ENCODE results near the gene PCIF1. TPM values are rescaled to one million over a fixed set of nuclear protein-coding genes. Genes with fewer than 3 reads are reported as not detected.

PCIF1 gene
- total RNA-seq, 1 experiment from 2014 or later, result 26.8 TPM

DNA sequence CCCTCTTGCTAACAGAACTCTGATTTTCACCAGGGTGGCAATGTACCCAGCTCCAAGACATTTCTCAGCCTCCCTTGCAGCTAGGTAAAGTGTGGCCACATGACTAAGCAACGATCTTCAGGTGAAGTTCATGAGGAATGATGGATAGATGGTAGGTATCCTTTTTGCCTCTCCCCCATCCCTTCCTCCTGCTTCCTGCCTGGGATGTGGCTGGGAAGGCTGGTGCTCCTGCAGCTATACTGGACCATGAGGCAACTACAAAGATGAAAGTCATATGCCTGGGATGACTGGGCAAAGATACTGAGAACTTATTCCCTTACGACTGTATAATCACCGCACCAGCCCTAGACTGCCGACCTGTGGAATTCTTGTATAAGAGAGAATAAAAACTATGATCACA, 24.1 kb downstream of the PCIF1 start:
- Histone ChIP-seq H3K9ac (ENCODE audit: extremely low read depth, insufficient read length, low read length) (no peak overlapping the region), H3K9me3 (ENCODE audit: control insufficient read depth, low read depth, low read length) (no peaks in the 10 kb centered on the region), H2BK5ac (ENCODE audit: insufficient read length, low read length) (no peak overlapping the region), H4K91ac (ENCODE audit: insufficient read length, low read depth, low read length) (no peak overlapping the region), H2BK20ac (ENCODE audit: low read depth, low read length, poor library complexity, severe bottlenecking) (no peak overlapping the region), H2BK12ac (ENCODE audit: insufficient read length, low read depth, low read length) (no peak overlapping the region), H2BK120ac (ENCODE audit: low read depth, low read length, poor library complexity, severe bottlenecking) (no peak overlapping the region), H3K27me3 (ENCODE audit: insufficient read depth, low read length) (no peaks in the 10 kb centered on the region), H3K4me2 (ENCODE audit: insufficient read depth, insufficient read length, low read length) (no peak overlapping the region), H4K20me1 (ENCODE audit: control insufficient read depth, insufficient read depth, insufficient read length) (peaks cover 1% of the 10 kb centered on the region), H3K27ac (ENCODE audit: insufficient read length, low read depth, low read length) (no peak overlapping the region), H3K79me1 (ENCODE audit: insufficient read depth, low read depth, low read length, poor library complexity, severe bottlenecking) (no peaks in the 10 kb centered on the region), H4K8ac (replicated peaks; ENCODE audit: insufficient read length, low read depth, low read length) (no peak overlapping the region), H2BK15ac (ENCODE audit: low read depth, low read length) (no peak overlapping the region), H3K56ac (ENCODE audit: insufficient read length, low read depth, low read length) (no peak overlapping the region), H3K18ac (ENCODE audit: insufficient read length, low read depth, low read length) (no peak overlapping the region), H2AK5ac (ENCODE audit: insufficient read length, low read length) (no peak overlapping the region), H3K14ac (ENCODE audit: insufficient read depth, low read length) (no peak overlapping the region), H3T11ph (ENCODE audit: low read length) (no peak overlapping the region), H3K23me2 (ENCODE audit: insufficient read length, low read depth, low read length, poor library complexity, severe bottlenecking) (no peaks in the 10 kb centered on the region), H3K4me1 (ENCODE audit: insufficient read depth, low read length) (no peaks in the 10 kb centered on the region), H3K4ac (ENCODE audit: low read depth, low read length) (no peak overlapping the region), H2AFZ (ENCODE audit: low read length) (no peak overlapping the region), H3K79me2 (ENCODE audit: insufficient read depth, low read length) (no peaks in the 10 kb centered on the region), H3K23ac (ENCODE audit: insufficient read length, low read depth, low read length) (no peak overlapping the region), H4K5ac (ENCODE audit: insufficient read length, low read depth, low read length) (no peak overlapping the region)
- Mint-ChIP-seq H3K36me3 (ENCODE audit: insufficient read depth in 1 of 3, low read depth in 3 of 3) (peaks cover 25 to 65% (median 49%) of the 10 kb centered on the region in 3 experiments), H3K4me3 (no peak overlapping the region), H3K4me1 (no peaks in the 10 kb centered on the region; a peak in 1 of 4 replicates), H3K9me3 (no peaks in the 10 kb centered on the region), H3K27ac (peak overlapping the region in 1 of 3 experiments; percentile 18; a peak in 1 of 7 replicates), H3K27me3 (ENCODE audit: low read depth) (no peaks in the 10 kb centered on the region)
- WGBS (ENCODE audit: extremely low coverage, insufficient read length, low lambda C conversion rate), result no CpG with 5 or more reads among the region's 4 CpGs
- peak; percentile 9 for DNase-seq
- TF ChIP-seq, protein P1, sequence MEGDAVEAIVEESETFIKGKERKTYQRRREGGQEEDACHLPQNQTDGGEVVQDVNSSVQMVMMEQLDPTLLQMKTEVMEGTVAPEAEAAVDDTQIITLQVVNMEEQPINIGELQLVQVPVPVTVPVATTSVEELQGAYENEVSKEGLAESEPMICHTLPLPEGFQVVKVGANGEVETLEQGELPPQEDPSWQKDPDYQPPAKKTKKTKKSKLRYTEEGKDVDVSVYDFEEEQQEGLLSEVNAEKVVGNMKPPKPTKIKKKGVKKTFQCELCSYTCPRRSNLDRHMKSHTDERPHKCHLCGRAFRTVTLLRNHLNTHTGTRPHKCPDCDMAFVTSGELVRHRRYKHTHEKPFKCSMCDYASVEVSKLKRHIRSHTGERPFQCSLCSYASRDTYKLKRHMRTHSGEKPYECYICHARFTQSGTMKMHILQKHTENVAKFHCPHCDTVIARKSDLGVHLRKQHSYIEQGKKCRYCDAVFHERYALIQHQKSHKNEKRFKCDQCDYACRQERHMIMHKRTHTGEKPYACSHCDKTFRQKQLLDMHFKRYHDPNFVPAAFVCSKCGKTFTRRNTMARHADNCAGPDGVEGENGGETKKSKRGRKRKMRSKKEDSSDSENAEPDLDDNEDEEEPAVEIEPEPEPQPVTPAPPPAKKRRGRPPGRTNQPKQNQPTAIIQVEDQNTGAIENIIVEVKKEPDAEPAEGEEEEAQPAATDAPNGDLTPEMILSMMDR (conservative IDR thresholded peaks at IDR 0.05), result no peak
